GM21723 (cell line): ENCODE results near the gene MYH15.
A peak's percentile ranks its signal among the peaks of the same experiment; 100 is the strongest.

Source experiments
- ATAC-seq: cut with Tn5 transposase; IDR thresholded peaks from one replicate; pipeline ENCODE4 v1.9.1; 2021; ENCODE audit warnings: mild to moderate bottlenecking, moderate library complexity; ENCODE audit not compliant: unreplicated experiment

The MYH15 gene

DNA sequence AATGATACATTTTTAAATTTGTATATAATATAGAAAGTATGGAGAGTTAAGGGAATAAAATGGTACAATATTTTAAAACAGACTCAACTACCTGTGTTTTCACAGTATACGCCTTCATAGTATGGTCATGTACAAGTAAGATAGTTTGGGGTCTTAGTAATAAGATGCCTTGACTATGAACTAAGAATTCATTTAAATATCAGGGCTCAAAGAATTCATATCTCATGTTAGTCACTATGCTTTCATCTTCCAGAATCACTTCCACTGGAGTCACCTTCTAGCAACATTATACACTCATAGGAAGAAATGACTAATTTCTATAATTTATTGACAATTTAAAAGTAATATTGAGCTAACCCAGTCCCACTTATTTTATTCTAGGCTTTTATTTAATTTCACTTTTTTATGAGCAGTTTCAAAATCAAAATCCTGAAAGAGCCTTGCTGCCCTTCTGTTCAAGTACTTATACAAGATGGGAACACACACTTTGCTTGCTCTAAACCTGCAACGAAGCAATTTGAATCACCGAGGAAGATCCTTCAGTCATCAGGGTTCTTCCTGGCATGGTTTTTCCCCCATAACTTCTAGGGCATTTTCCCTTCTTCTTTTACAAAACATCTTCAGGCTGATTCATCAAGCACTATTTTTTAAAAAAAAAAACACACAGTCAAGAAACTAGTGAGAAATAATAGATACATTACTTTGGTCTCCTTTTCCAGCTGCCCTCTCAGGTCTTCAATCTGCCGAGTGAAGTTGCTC is 94.1 kb downstream of the MYH15 start:
- ATAC-seq, result no peak

GRCh38 chr3:108415661-108416060 is 94.7 kb downstream of the MYH15 start:
- ATAC-seq, result no peak

- no peak for ATAC-seq
Measured at GRCh38 chr3:108414007-108414406, 96.4 kb downstream of the MYH15 start.

DNA sequence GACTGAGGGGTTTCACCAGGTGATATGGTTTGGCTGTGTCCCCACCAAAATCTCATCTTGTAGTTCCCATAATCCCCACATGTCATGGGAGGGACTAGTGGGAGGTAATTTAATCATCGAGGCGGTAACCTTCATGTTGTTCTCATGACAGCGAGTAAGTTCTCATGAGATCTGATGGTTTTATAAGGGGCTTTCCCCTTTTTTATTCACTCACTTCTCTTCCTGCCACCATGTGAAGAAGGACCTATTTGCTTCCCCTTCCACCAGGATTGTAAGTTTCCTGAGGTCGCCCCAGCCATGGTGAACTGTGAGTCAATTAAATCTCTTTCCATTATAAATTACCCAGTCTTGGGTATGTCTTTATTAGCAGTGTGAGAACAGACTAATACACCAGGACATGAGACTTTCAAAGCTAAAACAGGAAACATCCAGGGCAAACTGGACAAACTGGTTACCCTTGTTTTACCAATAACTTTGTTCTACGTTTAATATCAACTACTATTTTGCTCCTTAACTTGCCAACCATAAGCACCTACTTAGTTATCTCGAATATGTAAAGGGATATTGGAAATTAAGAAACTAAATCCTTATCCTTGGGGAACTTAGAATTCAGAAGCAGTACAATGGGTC is 98.2 kb downstream of the MYH15 start:
- ATAC-seq, result no peak

- no peak for ATAC-seq
Measured at GRCh38 chr3:108410531-108410984, 99.8 kb downstream of the MYH15 start.

GRCh38 chr3:108409800-108410178 is 100.6 kb downstream of the MYH15 start:
- ATAC-seq, result no peak

- no peak for ATAC-seq
Measured at GRCh38 chr3:108408883-108409799, 101.3 kb downstream of the MYH15 start.

DNA sequence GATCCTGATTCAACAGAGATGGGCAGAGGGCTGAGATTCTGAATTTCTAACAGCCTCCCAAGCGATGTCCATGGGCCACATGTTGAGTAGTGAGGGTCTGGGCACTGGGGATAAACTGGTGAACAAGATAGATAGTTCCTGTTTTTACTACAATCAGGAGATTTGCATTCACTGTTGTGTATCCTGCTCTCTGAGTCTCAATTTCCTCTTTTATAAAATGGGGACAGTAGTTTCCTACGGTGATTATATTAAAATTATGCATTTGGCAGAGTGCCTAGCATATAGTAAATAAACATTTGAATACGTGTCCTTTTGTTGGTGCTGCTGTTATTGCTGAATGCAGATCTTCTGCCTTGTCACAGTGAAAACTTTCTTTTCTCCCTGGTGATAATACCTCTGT is 102.5 kb downstream of the MYH15 start:
- ATAC-seq, result no peak

DNA sequence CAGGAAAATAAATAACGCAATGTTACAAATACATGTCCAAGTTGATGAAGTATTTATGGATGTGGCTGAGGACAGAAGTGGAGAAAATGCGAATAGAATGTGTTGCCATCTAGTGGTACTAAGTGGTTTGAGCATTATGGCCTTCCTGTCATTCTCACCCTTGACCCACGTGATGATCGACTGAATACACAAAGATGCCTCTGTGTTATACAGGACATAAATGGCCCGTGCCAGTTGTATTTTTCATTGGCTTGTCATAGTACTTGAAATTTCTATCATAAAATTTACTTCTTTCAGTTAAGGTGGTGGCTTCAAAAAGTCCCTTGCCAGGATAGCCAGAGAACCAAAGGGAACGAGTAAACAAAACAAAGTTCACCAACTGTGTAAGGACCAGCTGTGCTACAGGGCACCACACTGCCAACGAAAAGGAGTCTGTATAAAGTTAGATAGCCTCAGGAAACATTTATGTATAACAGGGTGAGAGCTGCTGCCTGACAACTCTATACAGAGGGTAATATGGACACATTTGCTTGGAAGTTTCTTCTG is 103.7 kb downstream of the MYH15 start:
- ATAC-seq, result peak; percentile 87

DNA sequence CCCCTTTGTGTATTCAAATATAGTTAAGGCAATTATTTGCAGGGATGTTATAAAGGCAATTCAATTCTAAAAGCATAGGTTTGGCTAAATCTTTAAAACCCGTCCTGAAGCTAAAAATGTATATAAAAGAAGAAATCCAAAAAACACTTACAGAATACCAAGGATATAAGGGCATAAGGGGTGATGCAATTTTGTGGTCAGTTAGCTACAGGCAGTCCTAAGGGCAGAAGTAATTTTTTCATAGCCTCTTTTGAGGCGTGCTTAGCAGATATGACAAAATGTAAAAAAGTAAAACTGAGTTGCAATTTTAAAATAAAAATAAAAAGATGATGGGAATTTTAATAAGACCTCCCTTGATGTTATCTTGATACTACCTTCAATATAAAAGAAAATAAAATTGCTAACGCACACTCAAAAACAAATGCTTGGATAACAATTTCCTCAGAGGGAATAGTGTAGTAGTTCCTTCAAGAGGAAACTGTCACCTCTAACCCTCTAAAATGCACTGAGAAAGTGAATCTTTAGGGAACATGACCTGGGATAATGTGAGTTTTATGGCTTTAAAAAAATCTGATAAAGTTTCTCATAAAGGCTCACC is 104.2 kb downstream of the MYH15 start:
- no peak for ATAC-seq

GRCh38 chr3:108404368-108404767 is 106.0 kb downstream of the MYH15 start:
- ATAC-seq, result no peak

- ATAC-seq, result no peak
Measured at GRCh38 chr3:108403686-108404345, 106.6 kb downstream of the MYH15 start.

DNA sequence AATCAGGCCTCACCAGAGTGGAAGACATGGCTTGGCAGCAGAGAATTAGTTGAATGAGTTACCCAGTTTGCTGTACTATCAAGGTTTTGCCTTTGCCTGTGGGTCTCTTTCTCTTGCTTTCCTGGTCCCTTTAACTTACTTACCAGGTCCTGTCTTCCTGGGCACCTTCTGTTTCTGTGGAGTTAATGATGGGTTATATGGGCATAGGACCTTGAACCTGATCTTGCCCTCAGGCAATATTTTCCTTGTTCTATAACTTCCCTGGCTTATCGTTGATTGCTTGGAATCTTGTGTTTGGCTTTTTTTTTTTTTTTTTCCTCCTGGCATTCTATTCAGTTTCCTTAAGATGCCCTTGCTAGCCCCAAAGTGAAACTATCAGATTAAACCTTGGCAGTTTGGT is 107.2 kb downstream of the MYH15 start:
- ATAC-seq, result no peak

DNA sequence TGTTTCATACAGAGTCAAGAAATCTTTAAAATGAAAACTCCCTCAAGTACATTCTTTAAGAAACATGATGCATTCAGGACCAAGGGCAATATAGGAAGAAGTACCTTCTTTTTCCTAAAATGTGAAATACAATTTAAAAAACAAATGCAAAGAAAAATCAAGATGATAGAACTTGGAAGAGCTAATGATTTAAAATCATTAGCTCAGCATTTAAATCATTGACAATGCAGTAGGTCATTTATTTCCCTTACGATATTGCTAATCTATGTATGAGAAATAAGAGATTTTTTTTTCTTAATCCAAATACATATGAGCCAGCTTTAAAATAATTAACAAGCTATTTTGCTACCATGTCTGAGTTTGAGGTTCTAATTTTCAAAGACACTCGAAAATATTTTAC is 108.6 kb downstream of the MYH15 start:
- no peak for ATAC-seq

GRCh38 chr3:108398510-108398909 is 111.9 kb downstream of the MYH15 start:
- ATAC-seq, result no peak

DNA sequence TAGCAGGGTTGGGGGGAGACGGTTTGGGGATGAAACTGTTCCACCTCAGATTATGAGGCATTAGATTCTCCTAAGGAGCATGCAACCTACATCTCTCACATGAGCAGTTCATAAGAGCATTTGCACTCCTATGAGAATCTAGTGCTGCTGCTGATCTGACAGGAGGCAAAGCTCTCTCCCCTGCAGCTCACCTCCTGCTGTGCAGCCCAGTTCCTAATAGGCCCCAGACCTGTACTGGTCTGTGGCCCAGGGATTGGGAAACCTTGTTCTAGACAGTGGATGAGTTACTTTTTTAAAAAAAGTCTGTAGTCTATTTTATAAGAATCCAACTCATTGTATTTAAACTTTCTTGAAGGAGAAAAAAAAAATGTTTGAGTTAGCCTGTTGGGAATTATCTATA is 114.1 kb downstream of the MYH15 start:
- ATAC-seq, result no peak

DNA sequence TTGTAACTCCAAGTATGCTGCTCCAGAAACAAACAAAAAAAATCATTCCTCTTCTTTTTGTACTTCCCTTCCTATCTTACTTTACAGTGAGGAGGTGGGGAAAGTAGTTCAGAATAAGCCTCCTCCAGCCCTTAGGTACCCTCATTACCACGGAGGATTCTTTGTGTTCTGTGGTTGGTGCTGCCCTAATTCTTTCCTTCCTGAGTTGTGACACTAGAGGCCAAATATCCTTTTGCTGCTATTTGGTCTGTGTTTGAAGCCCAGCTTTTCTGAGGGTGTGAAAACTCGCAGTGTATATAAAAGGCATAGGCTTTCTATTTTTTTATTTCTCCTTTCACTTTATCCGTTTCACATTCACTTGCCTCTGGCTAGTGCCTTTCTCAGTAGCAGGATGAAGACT is 115.8 kb downstream of the MYH15 start:
- no peak for ATAC-seq

GRCh38 chr3:108394016-108394415 is 116.4 kb downstream of the MYH15 start:
- no peak for ATAC-seq

DNA sequence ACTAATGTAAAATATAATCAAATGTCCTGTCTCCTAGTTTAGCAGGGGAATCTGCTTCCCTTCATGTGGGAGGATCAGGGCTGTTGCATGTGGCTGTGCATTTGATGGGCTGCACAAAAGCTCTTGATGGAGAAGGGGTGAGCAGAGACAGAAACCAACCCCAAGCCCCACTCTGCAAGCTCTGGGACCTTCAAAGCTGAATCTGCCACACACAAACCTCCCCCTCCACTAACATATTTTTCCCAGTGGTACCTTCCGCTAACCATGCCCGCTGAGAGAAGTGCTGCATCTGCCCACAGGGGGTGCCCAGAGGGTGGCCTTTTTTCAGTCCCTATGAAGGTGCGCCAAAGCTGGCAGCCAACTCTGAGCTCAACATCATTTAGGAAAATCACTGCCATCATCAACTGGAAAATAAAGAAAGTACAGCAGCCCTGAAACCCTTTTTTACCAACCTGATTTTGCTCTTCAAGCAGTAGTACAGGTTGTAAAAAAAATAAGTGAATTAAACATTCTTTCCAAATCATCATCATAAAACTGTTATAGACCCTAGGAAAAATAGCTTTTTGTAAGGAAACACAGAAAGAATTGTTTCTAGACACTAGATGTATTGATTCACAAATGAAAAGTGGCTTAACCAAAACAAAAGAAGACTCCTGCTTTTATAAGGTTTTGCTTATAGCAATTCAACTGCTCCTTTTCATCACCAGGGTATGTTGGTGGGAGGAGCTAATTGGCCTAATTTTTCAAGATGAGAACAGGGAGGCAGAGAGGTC is 117.1 kb downstream of the MYH15 start:
- no peak for ATAC-seq
